Activated T-helper 1 cell treated with anti-CD3 and anti-CD28 coated beads, Interleukin-2, amount 50 U/mL, for 16 hours (primary cell): Measurements from ENCODE around the gene DQX1.
"Not testable (repeated sequence)": the region's sequence is repeated elsewhere in the genome, so short reads cannot be mapped to it uniquely, and the experiment has no call there.

Experiments
- DNase-seq, 2 donors: peaks; one replicate each; pipeline ENCODE4 v3.0.0-alpha.2; 2020; ENCODE audit warnings: low read depth in 1 of 2, low spot score in 1 of 2

DQX1 gene, protein sequence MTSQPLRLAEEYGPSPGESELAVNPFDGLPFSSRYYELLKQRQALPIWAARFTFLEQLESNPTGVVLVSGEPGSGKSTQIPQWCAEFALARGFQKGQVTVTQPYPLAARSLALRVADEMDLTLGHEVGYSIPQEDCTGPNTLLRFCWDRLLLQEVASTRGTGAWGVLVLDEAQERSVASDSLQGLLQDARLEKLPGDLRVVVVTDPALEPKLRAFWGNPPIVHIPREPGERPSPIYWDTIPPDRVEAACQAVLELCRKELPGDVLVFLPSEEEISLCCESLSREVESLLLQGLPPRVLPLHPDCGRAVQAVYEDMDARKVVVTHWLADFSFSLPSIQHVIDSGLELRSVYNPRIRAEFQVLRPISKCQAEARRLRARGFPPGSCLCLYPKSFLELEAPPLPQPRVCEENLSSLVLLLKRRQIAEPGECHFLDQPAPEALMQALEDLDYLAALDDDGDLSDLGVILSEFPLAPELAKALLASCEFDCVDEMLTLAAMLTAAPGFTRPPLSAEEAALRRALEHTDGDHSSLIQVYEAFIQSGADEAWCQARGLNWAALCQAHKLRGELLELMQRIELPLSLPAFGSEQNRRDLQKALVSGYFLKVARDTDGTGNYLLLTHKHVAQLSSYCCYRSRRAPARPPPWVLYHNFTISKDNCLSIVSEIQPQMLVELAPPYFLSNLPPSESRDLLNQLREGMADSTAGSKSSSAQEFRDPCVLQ

GRCh38 chr2:74525717-74526648, at the start of gene DQX1:
DQX1 (minus strand) TSS chr2:74526231; CDS start chr2:74525729, 502 bp downstream.
- DNase-seq, result no peak

DNA sequence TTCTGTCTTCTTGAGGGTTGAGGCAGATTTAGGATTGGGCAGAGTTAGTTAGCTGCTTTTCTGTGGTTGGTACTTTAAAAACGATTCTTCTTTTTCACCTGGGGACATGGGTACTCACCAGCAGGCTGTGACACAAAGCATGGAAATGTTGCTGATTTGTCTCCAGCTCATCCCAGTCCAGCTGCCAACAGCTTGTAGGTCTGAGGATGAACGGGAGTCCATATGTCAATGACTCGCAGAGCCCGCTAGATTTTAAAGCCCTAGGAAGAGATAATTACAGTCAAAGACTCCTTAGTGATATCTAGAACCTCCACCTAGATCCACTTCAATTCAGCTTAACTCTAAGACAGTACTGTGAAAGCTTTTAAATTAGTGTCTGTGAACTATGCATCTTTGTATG, 49.3 kb upstream of the DQX1 start:
- no peak for DNase-seq

GRCh38 chr2:74573747-74574562, 47.9 kb upstream of the DQX1 start:
- DNase-seq, result no peak

- DNase-seq, result no peak
These were observed 46.3 kb upstream of the DQX1 start for GRCh38 chr2:74572178-74572925.

- DNase-seq, result no peak
These were observed 45.0 kb upstream of the DQX1 start for GRCh38 chr2:74571058-74571457.

DNA sequence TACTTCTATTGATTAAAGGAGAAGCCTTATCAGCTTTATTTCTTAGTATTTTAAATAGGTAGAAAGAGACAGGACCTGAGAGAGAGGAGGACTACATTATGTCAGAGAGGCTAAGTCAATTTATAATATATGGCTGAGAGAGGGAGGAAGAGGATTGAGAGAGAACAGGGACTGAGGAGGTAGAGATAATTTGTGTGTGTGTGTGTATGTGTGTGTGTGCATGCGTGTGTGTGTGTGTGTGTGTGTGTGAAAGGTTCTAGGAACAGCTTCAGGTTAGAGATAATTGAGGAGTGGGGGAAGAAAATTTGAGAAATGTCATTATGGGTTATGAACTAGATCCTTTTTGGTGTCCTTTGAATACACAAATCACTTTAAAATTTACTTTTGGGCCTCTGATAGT, 43.7 kb upstream of the DQX1 start:
- no peak for DNase-seq

- no peak for DNase-seq
These were observed 41.9 kb upstream of the DQX1 start for GRCh38 chr2:74567881-74568280.

DNA sequence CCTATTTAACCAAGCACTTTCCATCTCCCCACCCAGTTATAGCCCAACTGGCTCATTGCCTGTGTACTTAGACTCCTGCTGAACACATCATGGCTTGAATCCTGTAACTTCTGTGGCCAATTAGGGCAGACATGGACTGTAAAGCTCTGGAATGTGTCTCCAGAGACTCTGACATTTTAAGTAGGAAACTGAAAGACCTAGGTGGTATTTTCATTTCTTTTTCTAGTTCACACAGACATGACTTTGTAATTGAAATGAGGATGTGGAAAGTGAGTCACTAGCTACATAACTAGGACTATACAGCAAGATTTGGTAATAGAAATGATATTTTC, 40.7 kb upstream of the DQX1 start:
- DNase-seq, result no peak

- no peak for DNase-seq
These were observed 40.2 kb upstream of the DQX1 start for GRCh38 chr2:74566076-74566753.

DNA sequence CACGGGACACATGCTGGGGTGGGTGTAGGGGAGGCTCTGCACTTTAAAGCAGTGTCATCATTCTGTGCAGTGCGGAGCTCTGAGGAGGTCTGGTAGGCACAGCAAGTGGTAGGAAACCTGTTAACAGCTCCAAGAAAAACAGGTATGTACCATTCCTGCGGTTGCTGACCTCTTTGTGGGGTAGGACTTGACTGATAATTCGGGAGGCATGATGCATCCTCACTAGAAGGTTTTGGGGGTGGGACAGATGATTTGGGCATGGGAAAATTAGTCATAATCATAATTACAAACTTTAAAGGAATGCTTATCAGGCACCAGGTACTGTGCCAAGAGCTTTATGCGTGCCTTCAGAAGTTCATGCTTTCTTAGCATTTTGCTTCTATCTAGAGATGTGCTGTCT, 38.2 kb upstream of the DQX1 start:
- no peak for DNase-seq

GRCh38 chr2:74562126-74562775, 36.2 kb upstream of the DQX1 start:
- DNase-seq, result no peak

- not testable (repeated sequence) for DNase-seq
These were observed 35.0 kb upstream of the DQX1 start for GRCh38 chr2:74561022-74561421.

- no peak for DNase-seq
These were observed 34.6 kb upstream of the DQX1 start for GRCh38 chr2:74560591-74560990.

- no peak for DNase-seq
These were observed 33.9 kb upstream of the DQX1 start for GRCh38 chr2:74559912-74560311.

DNA sequence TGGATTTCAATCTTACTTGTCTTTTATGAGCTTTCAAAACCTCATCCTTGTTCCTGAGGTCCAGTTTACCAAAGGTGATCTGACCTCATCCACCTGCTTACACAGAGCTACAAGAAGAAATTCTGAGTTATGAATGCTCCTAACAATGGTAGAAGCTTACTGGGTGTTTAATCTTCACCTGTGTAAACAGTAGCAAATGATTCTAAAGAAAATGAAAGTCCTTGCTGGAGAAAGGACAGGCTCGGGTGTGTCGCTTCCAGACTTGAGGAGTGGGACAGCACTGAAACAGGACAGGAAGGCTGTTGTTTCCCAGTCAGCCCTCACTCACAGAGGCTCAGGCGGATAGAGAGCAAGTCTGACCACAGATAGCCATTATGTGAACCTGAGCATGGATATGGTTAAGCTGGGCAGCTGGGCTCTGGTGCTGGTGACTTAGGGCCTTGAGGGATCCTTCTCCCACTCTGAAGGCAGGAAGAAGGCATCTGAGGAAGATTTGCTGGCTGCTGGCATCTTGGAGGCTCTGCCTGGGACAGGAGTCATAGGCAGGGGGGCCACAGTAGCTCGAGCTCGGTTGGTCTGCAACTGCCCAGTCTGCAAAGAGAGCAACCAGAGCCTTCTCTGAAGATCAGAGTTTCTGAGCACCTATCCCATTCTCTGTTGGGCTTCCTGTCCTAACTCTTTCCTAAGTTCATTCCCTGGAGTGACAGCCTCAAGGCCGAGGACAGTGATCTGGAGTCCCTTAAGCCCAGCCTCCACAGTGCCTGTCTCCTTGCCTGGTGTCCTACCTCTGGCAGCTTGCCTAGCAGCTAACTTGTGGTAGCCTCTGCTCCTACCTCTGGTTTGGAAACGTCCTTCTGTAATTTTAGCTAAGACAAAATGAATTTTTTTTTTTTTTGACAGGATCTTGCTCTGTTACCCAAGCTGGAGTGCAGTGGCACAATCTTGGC, 32.5 kb upstream of the DQX1 start:
- DNase-seq, result no peak

GRCh38 chr2:74556831-74557370, 30.9 kb upstream of the DQX1 start:
- no peak for DNase-seq

DNA sequence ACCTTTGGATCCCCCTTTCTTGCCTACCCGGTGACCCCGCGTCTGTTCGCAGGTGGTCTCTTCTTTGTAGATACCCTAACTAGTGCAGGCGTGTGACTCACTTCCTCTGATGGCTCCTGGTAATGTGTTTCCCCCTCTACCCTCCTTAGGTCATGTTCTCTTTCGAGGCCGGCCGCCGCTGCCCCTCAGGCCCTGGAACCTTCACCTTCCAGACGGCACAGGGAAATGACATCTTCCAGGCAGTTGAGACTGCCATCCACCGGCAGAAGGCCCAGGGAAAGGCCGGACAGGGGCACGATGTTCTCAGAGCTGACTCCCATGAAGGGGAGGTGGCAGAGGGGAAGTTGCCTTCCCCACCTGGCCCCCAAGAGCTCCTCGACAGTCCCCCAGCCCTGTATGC, 30.1 kb upstream of the DQX1 start:
- DNase-seq, result no peak
